ENCODE results near the gene FSD1.
A peak's percentile ranks its signal among the peaks of the same experiment; 100 is the strongest.
"Not testable (repeated sequence)": the region's sequence is repeated elsewhere in the genome, so short reads cannot be mapped to it uniquely, and the experiment has no call there.

The FSD1 gene

DNA sequence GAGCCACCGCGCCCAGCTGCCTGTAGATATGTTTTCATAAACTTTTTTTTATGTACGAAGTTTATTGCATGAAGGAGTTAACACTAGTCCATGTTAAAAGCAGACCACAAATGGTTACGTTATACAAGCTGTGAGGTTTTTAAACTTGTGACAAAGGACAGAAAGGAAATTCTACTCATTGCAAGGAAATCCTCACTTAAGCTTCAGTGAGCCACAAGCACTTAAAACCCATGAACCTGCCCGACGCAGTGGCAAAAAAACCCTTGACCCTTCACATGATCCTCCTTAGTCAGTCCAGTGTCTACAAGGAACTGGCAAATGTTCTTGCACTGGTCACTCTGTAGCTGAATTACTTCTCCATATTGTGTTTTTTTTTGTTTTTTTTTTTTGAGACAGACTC, 43.1 kb downstream of the FSD1 start:
- no peak for DNase-seq

- not testable (repeated sequence) for DNase-seq
These were observed 44.8 kb downstream of the FSD1 start for GRCh38 chr19:4349225-4349624.

DNA sequence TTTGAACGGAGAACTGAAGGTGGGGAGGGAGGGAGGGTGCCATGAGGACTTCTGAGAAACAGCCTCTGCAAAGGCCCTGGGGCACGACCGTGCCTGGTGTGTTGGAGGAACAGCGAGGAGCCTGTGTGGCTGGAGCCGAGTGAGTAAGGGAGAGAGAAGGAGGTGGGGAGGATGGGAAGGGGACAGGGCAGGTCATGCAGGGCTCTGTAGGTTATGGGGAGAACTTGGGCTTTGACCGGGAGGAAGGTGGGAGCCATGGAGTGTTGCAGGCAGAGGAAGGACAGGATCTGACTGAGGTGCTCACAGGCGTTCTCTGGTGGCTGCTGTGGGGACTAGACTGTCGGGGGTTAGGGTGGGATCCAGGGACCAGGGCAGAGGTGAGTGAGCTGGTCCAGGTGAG, 45.7 kb downstream of the FSD1 start:
- no peak for DNase-seq

GRCh38 chr19:4350726-4351125, 46.3 kb downstream of the FSD1 start:
- no peak for DNase-seq

DNA sequence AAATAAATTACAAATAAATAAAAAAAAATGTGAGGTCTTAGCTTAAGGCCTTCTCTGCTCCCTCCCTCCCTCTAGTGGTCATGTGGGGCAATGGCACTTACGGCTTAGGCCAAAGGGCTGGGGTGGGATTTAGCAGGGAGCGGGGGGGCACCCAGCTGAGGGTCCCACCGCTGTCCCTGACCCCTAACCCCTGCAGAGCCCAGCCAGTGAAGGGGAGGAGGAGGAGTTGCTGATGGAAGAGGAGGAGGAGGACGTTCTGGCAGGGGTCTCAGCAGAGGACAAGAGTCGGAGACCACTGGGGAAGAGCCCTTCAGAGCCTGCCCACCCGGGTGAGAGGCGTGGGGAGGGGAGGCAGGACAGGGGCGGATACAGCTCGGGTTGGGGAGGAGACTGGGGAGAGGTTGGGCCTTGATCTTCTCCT, 48.3 kb downstream of the FSD1 start:
- DNase-seq: peak; percentile 40

GRCh38 chr19:4354282-4354681, 49.9 kb downstream of the FSD1 start:
- DNase-seq: no peak

- no peak for DNase-seq
These were observed 50.5 kb downstream of the FSD1 start for GRCh38 chr19:4354897-4355296.

DNA sequence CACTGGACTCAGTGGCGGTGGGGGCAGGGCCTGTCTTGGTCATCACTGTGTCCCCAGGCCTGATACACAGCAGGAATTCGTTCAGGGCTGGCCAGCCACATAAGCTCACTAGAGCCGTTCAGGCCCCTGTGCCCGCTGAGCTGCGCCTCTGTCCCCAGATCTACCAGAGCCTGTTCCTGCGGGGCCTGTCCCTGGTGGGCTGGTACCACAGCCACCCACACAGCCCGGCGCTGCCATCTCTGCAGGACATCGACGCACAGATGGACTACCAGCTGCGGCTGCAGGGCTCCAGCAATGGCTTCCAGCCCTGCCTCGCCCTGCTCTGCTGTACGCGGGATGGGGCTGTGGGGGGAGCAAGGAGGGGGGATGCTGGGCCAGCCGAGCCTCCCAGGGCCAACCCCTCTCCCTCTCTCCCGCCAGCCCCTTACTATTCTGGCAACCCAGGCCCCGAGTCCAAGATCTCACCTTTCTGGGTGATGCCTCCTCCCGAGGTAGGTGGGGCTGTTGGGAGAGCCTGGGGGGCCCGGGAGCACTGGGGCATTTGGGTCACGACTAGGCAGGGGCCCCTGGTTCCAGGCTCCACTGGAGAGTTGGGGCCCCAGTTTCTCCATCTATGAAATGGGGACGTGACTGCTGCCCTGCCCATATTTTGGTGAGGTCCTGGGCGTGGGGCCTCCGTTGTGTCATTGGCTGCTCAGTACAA, 52.8 kb downstream of the FSD1 start:
- no peak for DNase-seq

- no peak for DNase-seq
These were observed 53.5 kb downstream of the FSD1 start for GRCh38 chr19:4357921-4358326.

GRCh38 chr19:4358709-4359626, 54.6 kb downstream of the FSD1 start:
- DNase-seq: no peak

DNA sequence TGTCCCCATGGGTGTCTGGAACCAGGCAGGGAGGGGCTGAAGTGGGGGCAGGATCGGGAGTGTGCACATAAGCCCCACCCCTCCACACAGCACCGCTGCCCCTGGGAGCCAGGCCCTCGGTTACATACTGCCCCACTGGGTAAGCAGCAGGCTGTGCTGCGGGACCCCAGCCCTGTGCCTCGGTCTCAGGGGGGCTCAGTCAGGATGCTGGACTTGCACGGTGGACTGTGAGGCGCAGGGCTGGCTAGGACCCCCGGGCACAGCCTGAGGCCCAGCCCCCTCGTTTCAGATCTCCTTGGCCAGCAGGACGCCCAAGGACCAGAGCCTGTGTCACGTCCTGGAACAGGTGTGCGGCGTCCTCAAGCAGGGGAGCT, 55.2 kb downstream of the FSD1 start:
- DNase-seq: no peak

GRCh38 chr19:4360081-4360569, 55.7 kb downstream of the FSD1 start:
- DNase-seq: no peak

GRCh38 chr19:4360641-4361151, 56.3 kb downstream of the FSD1 start:
- no peak for DNase-seq

GRCh38 chr19:4361152-4362046, 57.0 kb downstream of the FSD1 start:
- DNase-seq: no peak

- no peak for DNase-seq
These were observed 57.9 kb downstream of the FSD1 start for GRCh38 chr19:4362101-4362828.

DNA sequence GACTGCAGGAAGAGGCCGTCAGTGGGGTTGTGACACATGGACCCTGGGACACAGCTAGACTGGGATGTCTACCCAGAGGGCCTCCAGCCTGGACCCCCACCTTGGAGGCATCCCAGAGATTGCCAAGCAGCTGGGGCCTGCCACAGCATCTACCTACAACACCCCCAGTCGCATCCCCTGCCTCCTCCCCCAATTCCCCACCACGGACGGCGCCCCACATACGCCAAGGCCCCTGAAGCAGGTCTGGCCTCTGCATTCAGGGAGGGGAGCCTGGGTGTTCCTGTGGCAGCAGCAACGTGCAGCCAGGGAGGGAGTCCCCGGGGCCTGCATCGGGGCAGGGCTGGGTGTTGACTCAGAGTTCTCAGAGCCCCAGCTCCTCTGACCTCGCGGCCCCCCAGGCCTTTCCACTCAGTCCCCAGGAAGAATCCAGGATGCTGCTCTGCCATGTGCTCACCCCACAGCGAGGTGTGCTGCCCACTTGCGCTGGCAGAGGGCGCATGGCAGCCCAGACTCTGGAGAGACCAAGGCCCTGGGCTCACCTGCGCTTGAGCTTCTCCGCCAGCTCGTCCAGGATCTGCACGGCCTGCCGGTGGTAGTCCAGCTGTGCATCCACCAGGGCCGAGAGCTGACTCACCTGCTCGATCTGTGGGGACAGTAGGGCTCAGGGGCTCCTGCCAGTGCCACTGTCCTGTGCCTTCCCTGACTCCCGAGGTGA, 58.6 kb downstream of the FSD1 start:
- DNase-seq: no peak

- DNase-seq: no peak
These were observed 59.3 kb downstream of the FSD1 start for GRCh38 chr19:4363571-4364304.

- DNase-seq: no peak
These were observed 60.9 kb downstream of the FSD1 start for GRCh38 chr19:4365341-4365740.

- no peak for DNase-seq
These were observed 61.6 kb downstream of the FSD1 start for GRCh38 chr19:4365791-4366665.

Data from left hindlimb (tissue), 1 donor.